ENCODE data around the gene CMTM6.
A peak's percentile ranks its signal among the peaks of the same experiment; 100 is the strongest.
"Not testable (repeated sequence)": the region's sequence is repeated elsewhere in the genome, so short reads cannot be mapped to it uniquely, and the experiment has no call there.

Gene CMTM6

DNA sequence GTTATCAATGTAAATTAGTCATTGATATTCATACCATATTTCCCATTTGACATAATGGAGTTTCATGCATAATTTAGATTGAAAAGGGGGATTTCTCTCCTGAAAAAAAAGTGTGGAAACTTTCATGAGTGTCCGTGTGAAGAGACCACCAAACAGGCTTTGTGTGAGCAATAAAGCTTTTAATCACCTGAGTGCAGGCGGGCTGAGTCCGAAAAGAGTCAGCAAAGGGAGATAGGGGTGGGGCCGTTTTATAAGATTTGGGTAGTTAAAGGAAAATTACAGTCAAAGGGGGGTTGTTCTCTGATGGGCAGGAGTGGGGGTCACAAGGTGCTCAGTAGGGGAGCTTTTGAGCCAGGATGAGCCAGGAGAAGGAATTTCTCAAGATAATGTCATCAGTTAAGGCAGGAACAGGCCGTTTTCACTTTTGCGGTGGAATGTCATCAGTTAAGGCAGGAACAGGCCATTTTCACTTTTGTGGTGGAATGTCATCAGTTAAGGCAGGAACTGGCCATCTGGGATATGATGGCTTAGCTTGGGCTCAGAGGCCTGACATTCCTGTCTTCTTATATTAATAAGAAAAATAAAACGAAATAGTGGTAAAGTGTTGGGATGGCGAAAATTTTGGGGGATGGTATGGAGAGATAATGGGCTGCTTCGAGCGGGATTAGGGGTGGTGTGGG lies 41.7 kb downstream of the CMTM6 start:
- peak; percentile 71 for TF ChIP-seq ISL1 (CRISPR knock-in tag; IDR thresholded peaks at IDR 0.05)
- 0 out of 2 replicates have a peak, but pooled peaks have one; percentile 24 for TF ChIP-seq GLIS3 (CRISPR knock-in tag; IDR thresholded peaks at IDR 0.05)
- 0 out of 2 replicates have a peak, but pooled peaks have one; percentile 31 for TF ChIP-seq SNAI2 (CRISPR knock-in tag; IDR thresholded peaks at IDR 0.05)
- ATAC-seq: not testable (repeated sequence)

- TF ChIP-seq ZFP3 (CRISPR knock-in tag; IDR thresholded peaks at IDR 0.05) (no peak), GLIS3 (CRISPR knock-in tag; IDR thresholded peaks at IDR 0.05) (no peak), TOX (CRISPR knock-in tag; IDR thresholded peaks at IDR 0.05; ENCODE audit: borderline replicate concordance) (no peak), ZNF70 (CRISPR knock-in tag; IDR thresholded peaks at IDR 0.05) (no peak), ZNF565 (CRISPR knock-in tag; conservative IDR thresholded peaks at IDR 0.05; ENCODE audit: low read depth) (no peak), BACH2 (CRISPR knock-in tag; IDR thresholded peaks at IDR 0.05; ENCODE audit: borderline replicate concordance) (no peak), PPARA (CRISPR knock-in tag; IDR thresholded peaks at IDR 0.05; ENCODE audit: borderline replicate concordance) (no peak), SNAI2 (CRISPR knock-in tag; IDR thresholded peaks at IDR 0.05) (no peak), OSR1 (CRISPR knock-in tag; IDR thresholded peaks at IDR 0.05) (no peak), ZNF8 (CRISPR knock-in tag; IDR thresholded peaks at IDR 0.05) (no peak), ISL1 (CRISPR knock-in tag; IDR thresholded peaks at IDR 0.05) (no peak), ZFP30 (CRISPR knock-in tag; IDR thresholded peaks at IDR 0.05) (no peak)
- TF ChIP-seq, protein P1, sequence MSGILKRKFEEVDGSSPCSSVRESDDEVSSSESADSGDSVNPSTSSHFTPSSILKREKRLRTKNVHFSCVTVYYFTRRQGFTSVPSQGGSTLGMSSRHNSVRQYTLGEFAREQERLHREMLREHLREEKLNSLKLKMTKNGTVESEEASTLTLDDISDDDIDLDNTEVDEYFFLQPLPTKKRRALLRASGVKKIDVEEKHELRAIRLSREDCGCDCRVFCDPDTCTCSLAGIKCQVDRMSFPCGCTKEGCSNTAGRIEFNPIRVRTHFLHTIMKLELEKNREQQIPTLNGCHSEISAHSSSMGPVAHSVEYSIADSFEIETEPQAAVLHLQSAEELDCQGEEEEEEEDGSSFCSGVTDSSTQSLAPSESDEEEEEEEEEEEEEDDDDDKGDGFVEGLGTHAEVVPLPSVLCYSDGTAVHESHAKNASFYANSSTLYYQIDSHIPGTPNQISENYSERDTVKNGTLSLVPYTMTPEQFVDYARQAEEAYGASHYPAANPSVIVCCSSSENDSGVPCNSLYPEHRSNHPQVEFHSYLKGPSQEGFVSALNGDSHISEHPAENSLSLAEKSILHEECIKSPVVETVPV (CRISPR knock-in tag; IDR thresholded peaks at IDR 0.05): no peak
- TF ChIP-seq, protein P2, sequence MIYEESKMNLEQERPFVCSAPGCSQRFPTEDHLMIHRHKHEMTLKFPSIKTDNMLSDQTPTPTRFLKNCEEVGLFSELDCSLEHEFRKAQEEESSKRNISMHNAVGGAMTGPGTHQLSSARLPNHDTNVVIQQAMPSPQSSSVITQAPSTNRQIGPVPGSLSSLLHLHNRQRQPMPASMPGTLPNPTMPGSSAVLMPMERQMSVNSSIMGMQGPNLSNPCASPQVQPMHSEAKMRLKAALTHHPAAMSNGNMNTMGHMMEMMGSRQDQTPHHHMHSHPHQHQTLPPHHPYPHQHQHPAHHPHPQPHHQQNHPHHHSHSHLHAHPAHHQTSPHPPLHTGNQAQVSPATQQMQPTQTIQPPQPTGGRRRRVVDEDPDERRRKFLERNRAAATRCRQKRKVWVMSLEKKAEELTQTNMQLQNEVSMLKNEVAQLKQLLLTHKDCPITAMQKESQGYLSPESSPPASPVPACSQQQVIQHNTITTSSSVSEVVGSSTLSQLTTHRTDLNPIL (CRISPR knock-in tag; IDR thresholded peaks at IDR 0.05; ENCODE audit: low read depth): no peak
- TF ChIP-seq, protein P3, sequence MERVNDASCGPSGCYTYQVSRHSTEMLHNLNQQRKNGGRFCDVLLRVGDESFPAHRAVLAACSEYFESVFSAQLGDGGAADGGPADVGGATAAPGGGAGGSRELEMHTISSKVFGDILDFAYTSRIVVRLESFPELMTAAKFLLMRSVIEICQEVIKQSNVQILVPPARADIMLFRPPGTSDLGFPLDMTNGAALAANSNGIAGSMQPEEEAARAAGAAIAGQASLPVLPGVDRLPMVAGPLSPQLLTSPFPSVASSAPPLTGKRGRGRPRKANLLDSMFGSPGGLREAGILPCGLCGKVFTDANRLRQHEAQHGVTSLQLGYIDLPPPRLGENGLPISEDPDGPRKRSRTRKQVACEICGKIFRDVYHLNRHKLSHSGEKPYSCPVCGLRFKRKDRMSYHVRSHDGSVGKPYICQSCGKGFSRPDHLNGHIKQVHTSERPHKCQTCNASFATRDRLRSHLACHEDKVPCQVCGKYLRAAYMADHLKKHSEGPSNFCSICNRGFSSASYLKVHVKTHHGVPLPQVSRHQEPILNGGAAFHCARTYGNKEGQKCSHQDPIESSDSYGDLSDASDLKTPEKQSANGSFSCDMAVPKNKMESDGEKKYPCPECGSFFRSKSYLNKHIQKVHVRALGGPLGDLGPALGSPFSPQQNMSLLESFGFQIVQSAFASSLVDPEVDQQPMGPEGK (CRISPR knock-in tag; IDR thresholded peaks at IDR 0.05; ENCODE audit: borderline replicate concordance): no peak
- ATAC-seq: no peak
Observed at GRCh38 chr3:32460031-32460749, 42.5 kb downstream of the CMTM6 start.

DNA sequence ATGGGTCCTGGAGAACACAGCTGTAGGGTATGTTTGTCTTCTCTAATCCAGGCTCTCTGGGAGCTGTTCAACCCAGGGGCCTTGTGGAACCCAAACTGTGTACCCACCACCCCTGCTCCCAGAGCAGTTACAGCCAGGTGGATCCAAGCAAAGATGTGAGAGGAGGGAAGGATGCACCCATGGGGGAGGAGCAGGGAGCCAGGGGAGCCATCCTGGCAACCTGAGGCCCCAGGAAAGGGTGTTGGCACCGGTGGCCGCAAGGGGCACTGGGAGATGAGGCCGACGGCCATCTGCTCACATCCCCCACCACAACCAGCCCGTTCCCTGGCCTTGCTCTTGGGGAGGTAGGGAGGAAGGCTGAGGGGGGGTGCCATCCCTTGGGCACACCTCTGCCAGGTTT lies 43.2 kb downstream of the CMTM6 start:
- no peak for ATAC-seq
- no peak for TF ChIP-seq ZFP30 (CRISPR knock-in tag; IDR thresholded peaks at IDR 0.05)
- TF ChIP-seq TOX (CRISPR knock-in tag; IDR thresholded peaks at IDR 0.05; ENCODE audit: borderline replicate concordance): no peak
- TF ChIP-seq, protein P1 (CRISPR knock-in tag; IDR thresholded peaks at IDR 0.05): no peak
- TF ChIP-seq BACH2 (CRISPR knock-in tag; IDR thresholded peaks at IDR 0.05; ENCODE audit: borderline replicate concordance): no peak
- TF ChIP-seq SNAI2 (CRISPR knock-in tag; IDR thresholded peaks at IDR 0.05): no peak
- no peak for TF ChIP-seq PPARA (CRISPR knock-in tag; IDR thresholded peaks at IDR 0.05; ENCODE audit: borderline replicate concordance)
- TF ChIP-seq GLIS3 (CRISPR knock-in tag; IDR thresholded peaks at IDR 0.05): no peak
- TF ChIP-seq, protein P2 (CRISPR knock-in tag; IDR thresholded peaks at IDR 0.05; ENCODE audit: low read depth): no peak
- TF ChIP-seq ZC3H10 (CRISPR knock-in tag; IDR thresholded peaks at IDR 0.05): no peak
- TF ChIP-seq ZNF8 (CRISPR knock-in tag; IDR thresholded peaks at IDR 0.05): no peak
- no peak for TF ChIP-seq CSDC2 (CRISPR knock-in tag; IDR thresholded peaks at IDR 0.05)
- TF ChIP-seq TSHZ2 (CRISPR knock-in tag; IDR thresholded peaks at IDR 0.05): no peak
- no peak for TF ChIP-seq ISL1 (CRISPR knock-in tag; IDR thresholded peaks at IDR 0.05)
